GM12801 (cell line): ENCODE measurements around the gene MB.

Source experiments
- CTCF ChIP-seq: IDR thresholded peaks from one replicate; pipeline ENCODE4 v1.5.1; 2011; ENCODE audit warnings: control low read depth; ENCODE audit not compliant: insufficient read length; ENCODE audit errors: extremely low read depth

MB gene

GRCh38 chr22:35619336-35620094 is 2.4 kb upstream of the MB start:
- TF ChIP-seq CTCF, result no peak

- no peak for TF ChIP-seq CTCF
Observed at GRCh38 chr22:35618427-35619223, 1.5 kb upstream of the MB start.

- no peak for TF ChIP-seq CTCF
Observed at GRCh38 chr22:35616043-35616442, 1.1 kb downstream of the MB start.

GRCh38 chr22:35615156-35615555 is 2.0 kb downstream of the MB start:
- no peak for TF ChIP-seq CTCF

- TF ChIP-seq CTCF, result no peak
Observed at GRCh38 chr22:35614404-35614803, 2.7 kb downstream of the MB start.

- no peak for TF ChIP-seq CTCF
Observed at GRCh38 chr22:35612903-35613302, 4.2 kb downstream of the MB start.

GRCh38 chr22:35611891-35612576 is 5.1 kb downstream of the MB start:
- no peak for TF ChIP-seq CTCF
